Spleen (tissue), 11 donors: ENCODE results near the gene ITCH. TPM values are rescaled to one million over a fixed set of nuclear protein-coding genes. Genes with fewer than 3 reads are reported as not detected.
"Not testable (repeated sequence)": the region's sequence is repeated elsewhere in the genome, so short reads cannot be mapped to it uniquely, and the experiment has no call there.

ENCODE experiments used
- DNase-seq: peaks from one replicate; pipeline ENCODE4 v3.0.0-alpha.2; 2020
- H3K27ac ChIP-seq, 8 donors: fragments of 200-600 bp; sonication (generic) in 7 of 8; 1 replicate in 4 of 8; 2 replicates in 4 of 8; pipeline versions ENCODE4 v1.5.0 to v1.8.0; 2016 to 2021; ENCODE audit warnings: inconsistent platforms in 4 of 8, mild to moderate bottlenecking in 4 of 8, moderate library complexity in 1 of 8
- H3K27me3 ChIP-seq, 7 donors: fragments of 200-600 bp; sonication (generic) in 6 of 7; replicated peaks in 1 of 7; 1 replicate in 4 of 7; 2 replicates in 3 of 7; pipeline versions ENCODE4 v1.5.0 to v1.8.0; 2016 to 2021; ENCODE audit warnings: inconsistent platforms in 3 of 7, mild to moderate bottlenecking in 1 of 7
- H3K36me3 ChIP-seq, 6 donors: fragments of 200-600 bp; sonication (generic) in 5 of 6; 1 replicate in 4 of 6; 2 replicates in 2 of 6; pipeline versions ENCODE4 v1.5.0 to v1.8.0; 2016 to 2021; ENCODE audit warnings: inconsistent platforms in 2 of 6
- H3K4me1 ChIP-seq, 6 donors: fragments of 200-600 bp; sonication (generic) in 5 of 6; 1 replicate in 3 of 6; 2 replicates in 3 of 6; pipeline versions ENCODE4 v1.5.0 to v1.8.0; 2016 to 2021; ENCODE audit warnings: inconsistent platforms in 3 of 6
- H3K4me3 ChIP-seq, 8 donors: fragments of 200-600 bp; sonication (generic) in 7 of 8; 1 replicate in 4 of 8; 2 replicates in 4 of 8; pipeline versions ENCODE4 v1.5.0 to v1.8.0; 2016 to 2021; ENCODE audit warnings: inconsistent platforms in 4 of 8, mild to moderate bottlenecking in 4 of 8, moderate library complexity in 2 of 8
- H3K9me3 ChIP-seq, 8 donors: fragments of 200-600 bp; sonication (generic) in 7 of 8; 1 replicate in 4 of 8; 2 replicates in 4 of 8; pipeline versions ENCODE4 v1.5.0 to v1.8.0; 2016 to 2021; ENCODE audit warnings: inconsistent platforms in 4 of 8
- POLR2A ChIP-seq, 3 donors: fragments of 450-650 bp; IDR thresholded peaks; one replicate each; pipeline ENCODE4 v1.5.1; 2017; ENCODE audit warnings: antibody characterized with exemption in 3 of 3, mild to moderate bottlenecking in 1 of 3
- POLR2AphosphoS5 ChIP-seq, 3 donors: sonication (generic); formaldehyde crosslinking; IDR thresholded peaks; one replicate each; pipeline ENCODE4 v1.5.1; 2017; ENCODE audit warnings: antibody characterized with exemption in 3 of 3
- WGBS, 5 donors: extraction: QIAGEN DNeasy Blood & Tissue Kit in 3 of 5; methylation state at CpG; one replicate each; pipeline versions ENCODE4 v1.1.5 to v1.1.7; 2013 to 2018; 5-methylcytosine and 5-hydroxymethylcytosine counted together
- intact Hi-C: fragments of 100-400 bp; cut with DNase I; formaldehyde crosslinking; loops from one replicate; pipeline ENCODE4 v1.15.0; 2023; ENCODE audit warnings: low total_unique reads
- polyA plus RNA-seq, 3 donors: library from polyadenylated mRNA; stranded (reverse); fragments of 200-250 nt; gene quantifications; one replicate each; pipeline ENCODE4 v1.2.1, GENCODE V29; 2013
- total RNA-seq, 7 donors: library from RNA; depleted of rRNA in 3 of 7; stranded (reverse); fragments of >200 nt in 3 of 7; fragmentation: NEBNext Ultra II Directional in 4 of 7; extraction: Animal tissue kit (Norgen Biotek cat#: 25700) in 4 of 7; gene quantifications; one replicate each; pipeline versions ENCODE4 v1.1.0 to v1.2.1, GENCODE V29; 2016 to 2021
- TF ChIP-seq, protein P1 (sequence below), 11 experiments: fragments of 200-600 bp in 7 of 11; fragments of 450-650 bp in 4 of 11; sonication (generic) in 4 of 11; IDR thresholded peaks in 8 of 11; conservative IDR thresholded peaks in 3 of 11; 1 replicate in 7 of 11; 2 replicates in 4 of 11; pipeline versions ENCODE4 v1.4.0 to v1.8.0; 2016 to 2021; ENCODE audit warnings: antibody characterized with exemption in 11 of 11, inconsistent platforms in 4 of 11, mild to moderate bottlenecking in 1 of 11
- donor health status: healthy with polysubstance abuse.
- donor health status: DM: no; HTN: no; CAD: no; lungs with moderate emphysema.
- donor health status: DM: no; HTN: no; CAD: no.
- donor health status: Bipolar disorder and iron deficiency.
- donor health status: healthy.
- donor health status: DM: no; HTN: no; CAD: no.
- donor health status: DM: yes; HTN: yes; CAD: no.

Gene ITCH
- total and polyA plus RNA-seq, 10 donors, result 6.9 to 72.7 (median 61.6) TPM

DNA sequence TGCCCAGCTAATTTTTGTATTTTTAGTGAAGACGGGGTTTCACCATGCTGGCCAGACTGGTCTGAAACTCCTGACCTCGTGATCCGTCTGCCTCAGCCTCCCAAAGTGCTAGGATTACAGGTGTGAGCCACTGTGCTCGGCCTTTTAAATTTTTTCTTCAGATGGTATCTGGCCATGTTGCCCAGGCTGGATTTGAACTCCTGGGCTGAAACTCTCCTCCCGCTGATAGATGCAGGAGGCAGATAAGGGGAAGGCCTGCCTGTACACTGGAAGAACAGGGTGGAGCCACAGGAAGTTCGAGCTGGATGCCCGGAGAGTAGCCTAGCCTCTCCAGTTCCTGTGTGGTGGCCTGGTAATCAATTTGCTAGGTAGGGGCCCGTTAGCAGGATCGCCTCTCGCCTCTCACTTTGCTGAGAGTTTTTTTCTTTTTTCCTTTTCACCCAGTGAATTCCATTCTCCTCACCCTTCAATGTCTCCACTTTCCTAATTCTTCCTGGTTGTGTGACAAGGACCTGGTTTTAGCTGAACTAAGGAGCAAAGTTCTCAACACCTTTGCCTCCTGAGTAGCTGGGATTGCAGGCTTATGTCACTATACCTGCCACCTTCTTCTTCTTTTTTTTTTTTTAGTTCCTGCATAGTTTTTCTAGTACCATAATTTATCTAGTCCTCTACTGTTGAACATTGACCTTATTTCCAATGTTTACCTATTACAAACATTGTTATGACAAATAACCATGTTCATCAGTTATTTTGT is 19.4 kb upstream of the ITCH start:
- 77 to 89% (median 80%) methylated on average over 10 of the region's 10 CpGs for WGBS, 5 donors

DNA sequence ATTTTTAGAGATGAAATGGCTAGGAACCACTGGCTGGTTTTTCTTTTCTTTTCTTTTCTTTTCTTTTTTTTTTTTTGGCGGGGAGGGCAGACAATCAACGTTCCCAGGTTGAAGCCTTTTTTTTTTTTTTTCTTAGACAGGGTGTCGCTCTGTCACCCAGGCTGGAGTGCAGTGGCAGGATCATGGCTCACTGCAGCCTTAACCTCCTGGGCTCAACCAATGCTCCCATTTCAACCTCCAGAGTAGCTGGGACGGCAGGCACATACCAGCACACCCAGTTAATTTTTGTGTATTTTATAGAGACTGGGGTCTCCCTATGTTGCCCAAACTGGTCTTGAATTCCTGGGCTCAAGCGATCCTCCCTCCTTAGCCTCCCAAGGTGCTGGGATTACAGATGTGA is 18.8 kb upstream of the ITCH start:
- Histone ChIP-seq H3K27me3 (no peaks in the 10 kb centered on the region), H3K9me3 (no peaks in the 10 kb centered on the region), H3K4me1 (no peaks in the 10 kb centered on the region), H3K36me3 (no peaks in the 10 kb centered on the region), H3K4me3 (no peak overlapping the region), H3K27ac (no peak overlapping the region)
- no peak for DNase-seq
- TF ChIP-seq POLR2A (IDR thresholded peaks at IDR 0.05) (no peak), POLR2AphosphoS5 (IDR thresholded peaks at IDR 0.05) (no peak)
- TF ChIP-seq, protein P1, sequence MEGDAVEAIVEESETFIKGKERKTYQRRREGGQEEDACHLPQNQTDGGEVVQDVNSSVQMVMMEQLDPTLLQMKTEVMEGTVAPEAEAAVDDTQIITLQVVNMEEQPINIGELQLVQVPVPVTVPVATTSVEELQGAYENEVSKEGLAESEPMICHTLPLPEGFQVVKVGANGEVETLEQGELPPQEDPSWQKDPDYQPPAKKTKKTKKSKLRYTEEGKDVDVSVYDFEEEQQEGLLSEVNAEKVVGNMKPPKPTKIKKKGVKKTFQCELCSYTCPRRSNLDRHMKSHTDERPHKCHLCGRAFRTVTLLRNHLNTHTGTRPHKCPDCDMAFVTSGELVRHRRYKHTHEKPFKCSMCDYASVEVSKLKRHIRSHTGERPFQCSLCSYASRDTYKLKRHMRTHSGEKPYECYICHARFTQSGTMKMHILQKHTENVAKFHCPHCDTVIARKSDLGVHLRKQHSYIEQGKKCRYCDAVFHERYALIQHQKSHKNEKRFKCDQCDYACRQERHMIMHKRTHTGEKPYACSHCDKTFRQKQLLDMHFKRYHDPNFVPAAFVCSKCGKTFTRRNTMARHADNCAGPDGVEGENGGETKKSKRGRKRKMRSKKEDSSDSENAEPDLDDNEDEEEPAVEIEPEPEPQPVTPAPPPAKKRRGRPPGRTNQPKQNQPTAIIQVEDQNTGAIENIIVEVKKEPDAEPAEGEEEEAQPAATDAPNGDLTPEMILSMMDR (IDR thresholded peaks at IDR 0.05 in 8 of 11, conservative IDR thresholded peaks at IDR 0.05 in 3 of 11), result no peak
- intact Hi-C loops, result no loop called here
- 86 to 93% (median 92%) methylated on average over 5 of the region's 5 CpGs for WGBS, 5 donors

More for the DNA sequence above, 19.4 kb upstream of the ITCH start:
- Histone ChIP-seq H3K36me3 (no peaks in the 10 kb centered on the region), H3K4me3 (no peak overlapping the region), H3K4me1 (no peaks in the 10 kb centered on the region), H3K9me3 (no peaks in the 10 kb centered on the region), H3K27ac (no peak overlapping the region), H3K27me3 (no peaks in the 10 kb centered on the region)
- TF ChIP-seq, protein P1 (IDR thresholded peaks at IDR 0.05 in 8 of 11, conservative IDR thresholded peaks at IDR 0.05 in 3 of 11), result no peak
- TF ChIP-seq POLR2A (IDR thresholded peaks at IDR 0.05) (no peak), POLR2AphosphoS5 (IDR thresholded peaks at IDR 0.05) (no peak)
- DNase-seq, result no peak
- intact Hi-C loops, result no loop called here

DNA sequence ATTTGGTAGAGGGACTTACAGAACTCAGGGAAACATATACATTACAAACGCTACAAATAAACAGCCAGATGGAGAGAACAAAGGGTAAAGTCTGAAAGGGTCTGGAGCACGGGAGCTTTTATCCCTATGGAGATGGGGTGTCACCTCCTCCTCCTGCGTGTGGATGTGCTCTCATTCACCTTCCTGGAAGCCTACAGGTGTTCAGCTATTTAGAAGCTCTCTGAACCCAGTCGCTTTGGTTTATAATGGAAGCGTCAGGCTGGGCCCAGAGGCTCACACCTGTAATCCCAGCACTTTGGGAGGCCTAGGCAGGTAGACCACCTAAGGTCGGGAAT is 17.7 kb upstream of the ITCH start:
- TF ChIP-seq POLR2A (IDR thresholded peaks at IDR 0.05) (no peak), POLR2AphosphoS5 (IDR thresholded peaks at IDR 0.05) (no peak)
- TF ChIP-seq, protein P1 (IDR thresholded peaks at IDR 0.05 in 8 of 11, conservative IDR thresholded peaks at IDR 0.05 in 3 of 11), result no peak
- no peak for DNase-seq
- H3K27ac ChIP-seq, result no peak overlapping the region
- intact Hi-C loops, result no loop called here
- H3K27me3 ChIP-seq, result no peaks in the 10 kb centered on the region
- H3K4me3 ChIP-seq, result no peak overlapping the region
- H3K36me3 ChIP-seq, result no peaks in the 10 kb centered on the region
- 91 to 97% (median 94%) methylated on average over 6 of the region's 6 CpGs for WGBS, 5 donors
- H3K9me3 ChIP-seq, result no peaks in the 10 kb centered on the region
- no peaks in the 10 kb centered on the region for H3K4me1 ChIP-seq

DNA sequence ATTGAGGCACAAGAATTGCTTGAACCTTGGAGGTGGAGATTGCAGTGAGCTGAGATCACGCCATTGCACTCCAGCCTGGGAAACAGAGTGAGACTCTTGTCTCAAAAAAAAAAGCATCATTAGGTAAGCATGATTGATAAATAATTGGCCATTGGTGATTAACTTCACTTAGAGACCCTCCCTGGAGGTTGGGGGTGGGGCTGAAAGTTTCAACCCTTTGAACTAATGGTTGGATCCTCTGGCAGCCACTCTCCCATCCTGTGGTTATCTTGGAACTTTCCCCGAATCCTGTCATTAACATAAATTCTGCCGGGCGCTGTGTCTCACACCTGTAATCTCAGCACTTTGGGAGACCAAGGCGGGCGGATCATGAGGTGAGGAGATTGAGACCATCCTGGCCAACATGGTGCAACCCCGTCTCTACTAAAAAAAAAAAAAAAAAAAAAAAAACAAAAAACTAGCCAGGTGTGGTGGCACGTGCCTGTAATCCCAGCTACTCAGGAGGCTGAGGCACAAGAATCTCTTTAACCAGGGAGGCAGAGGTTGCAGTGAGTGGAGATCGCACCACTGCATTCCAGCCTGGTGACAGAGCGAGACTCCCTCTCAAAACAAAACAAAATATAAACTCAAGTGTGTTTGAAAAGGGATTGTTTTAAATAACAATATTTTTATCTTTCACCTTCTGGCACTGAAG is 17.1 kb upstream of the ITCH start:
- H3K27ac ChIP-seq, H3K9me3 ChIP-seq, H3K36me3 ChIP-seq, H3K27me3 ChIP-seq, DNase-seq, H3K4me1 ChIP-seq, intact Hi-C loops, H3K4me3 ChIP-seq: not testable (repeated sequence)
- WGBS, 5 donors, result 87 to 94% (median 93%) methylated on average over 9 to 10 of the region's 10 CpGs

DNA sequence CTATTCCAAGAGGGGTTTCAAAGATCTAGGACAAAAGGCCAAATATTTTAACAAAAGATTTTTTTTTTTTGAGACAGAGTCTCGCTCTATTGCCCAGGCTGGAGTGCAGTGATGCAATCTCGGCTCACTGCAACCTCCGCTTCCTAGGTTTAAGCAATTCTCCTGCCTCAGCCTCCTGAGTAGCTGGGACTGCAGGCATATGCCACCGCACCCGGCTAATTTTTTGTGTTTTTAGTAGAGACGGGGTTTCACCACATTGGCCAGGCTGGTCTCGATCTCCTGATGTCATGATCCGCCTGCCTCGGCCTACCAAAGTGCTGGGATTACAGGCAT is 16.6 kb upstream of the ITCH start:
- H3K36me3 ChIP-seq, H3K4me1 ChIP-seq, intact Hi-C loops, H3K27me3 ChIP-seq, H3K27ac ChIP-seq, DNase-seq, H3K9me3 ChIP-seq, H3K4me3 ChIP-seq: not testable (repeated sequence)
- 76 to 96% (median 94%) methylated on average over 5 to 9 of the region's 9 CpGs for WGBS, 5 donors
